GM23248 (cell line): ENCODE results near the gene CCDC187.

Source experiments
- EZH2 ChIP-seq: fragments of 200-600 bp; sonication (generic); IDR thresholded peaks from 2 replicates; pipeline ENCODE4 v1.6.1; 2018; ENCODE audit warnings: antibody characterized with exemption, mild to moderate bottlenecking; ENCODE audit not compliant: insufficient read depth, poor library complexity, severe bottlenecking
- EZH2phosphoT487 ChIP-seq: fragments of 200-600 bp; sonication (generic); IDR thresholded peaks from 2 replicates; pipeline ENCODE4 v1.6.1; 2018; ENCODE audit warnings: antibody characterized with exemption, moderate library complexity, mild to moderate bottlenecking, low read depth; ENCODE audit not compliant: insufficient read depth

DNA sequence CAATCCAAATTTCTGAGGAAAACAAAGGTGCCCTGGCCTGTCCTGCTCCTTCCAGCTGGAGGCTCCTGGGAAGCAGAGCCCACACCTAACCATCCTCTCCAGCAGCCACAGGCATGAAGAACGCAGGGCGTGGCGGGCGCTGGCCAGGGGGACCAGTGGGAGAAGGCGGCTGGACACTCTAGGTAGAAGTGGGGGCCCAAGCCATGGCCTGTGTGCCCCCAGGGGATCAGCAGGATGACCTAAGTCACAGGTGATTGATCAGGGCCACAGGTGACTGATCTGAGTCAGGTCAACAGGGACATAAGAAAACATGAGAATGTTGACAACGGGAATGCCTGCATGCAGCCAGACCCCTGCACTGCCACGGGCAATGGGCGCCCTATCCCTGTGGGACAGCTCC is 61.6 kb downstream of the CCDC187 start:
- no peak for TF ChIP-seq EZH2phosphoT487
- no peak for TF ChIP-seq EZH2
